Activated T-cell treated with anti-CD3 and anti-CD28 coated beads for 24 hours (primary cell): ENCODE data around the gene PRKCE.

Experiments
- DNase-seq: peaks from one replicate; pipeline ENCODE4 v3.0.0-alpha.2; 2020; ENCODE audit warnings: low read depth

Gene PRKCE

GRCh38 chr2:45964906-45965305, 313.4 kb downstream of the PRKCE start:
- no peak for DNase-seq

DNA sequence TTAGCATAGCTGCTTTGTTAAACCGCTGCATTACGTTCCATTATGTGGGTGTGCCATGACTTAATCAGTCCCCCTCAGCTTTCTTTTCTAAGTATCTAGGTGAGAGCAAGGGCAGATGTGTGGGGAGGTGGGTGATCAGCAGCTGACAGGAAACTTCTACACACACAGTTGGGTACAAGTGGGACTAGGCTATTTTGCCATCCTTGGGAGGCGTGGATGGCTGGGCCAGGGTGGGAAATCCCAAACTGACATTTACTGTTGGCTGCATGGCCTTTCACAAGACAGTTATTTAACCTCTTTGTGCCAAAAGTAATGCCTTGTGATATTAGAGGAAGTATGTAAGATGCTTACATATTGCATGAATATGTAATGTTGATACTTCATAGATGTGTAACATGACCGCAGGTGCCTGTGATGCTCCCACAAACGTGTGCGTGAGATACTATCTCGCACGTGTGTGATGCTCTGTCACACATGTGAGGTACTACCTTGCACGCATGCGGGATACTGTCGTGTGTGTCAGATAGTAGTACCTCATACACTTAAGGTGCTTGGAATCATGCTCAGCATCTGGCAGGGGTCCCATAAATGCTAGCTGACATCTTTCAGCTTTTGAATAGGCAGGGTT, 314.5 kb downstream of the PRKCE start:
- DNase-seq = no peak

- no peak for DNase-seq
Measured at GRCh38 chr2:45968946-45969584, 317.6 kb downstream of the PRKCE start.

DNA sequence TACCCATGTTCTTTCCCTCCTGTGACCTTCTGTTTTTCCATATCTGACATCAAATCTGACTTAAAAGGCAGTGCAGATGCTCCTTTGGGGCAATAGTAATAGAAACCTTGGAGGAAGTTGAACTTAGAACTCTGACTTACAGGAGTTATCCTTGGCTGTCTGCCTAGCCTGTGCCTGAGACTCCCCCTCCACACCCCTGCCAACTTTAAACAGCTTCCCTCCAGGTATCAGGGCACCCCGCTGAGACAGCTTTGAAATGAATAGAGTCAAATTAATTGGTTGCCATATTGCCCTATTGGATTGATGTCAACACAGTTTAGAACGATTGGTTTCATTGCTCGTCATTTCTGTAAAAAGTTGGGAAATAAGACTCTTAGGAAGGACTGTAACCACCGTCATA, 322.0 kb downstream of the PRKCE start:
- no peak for DNase-seq

DNA sequence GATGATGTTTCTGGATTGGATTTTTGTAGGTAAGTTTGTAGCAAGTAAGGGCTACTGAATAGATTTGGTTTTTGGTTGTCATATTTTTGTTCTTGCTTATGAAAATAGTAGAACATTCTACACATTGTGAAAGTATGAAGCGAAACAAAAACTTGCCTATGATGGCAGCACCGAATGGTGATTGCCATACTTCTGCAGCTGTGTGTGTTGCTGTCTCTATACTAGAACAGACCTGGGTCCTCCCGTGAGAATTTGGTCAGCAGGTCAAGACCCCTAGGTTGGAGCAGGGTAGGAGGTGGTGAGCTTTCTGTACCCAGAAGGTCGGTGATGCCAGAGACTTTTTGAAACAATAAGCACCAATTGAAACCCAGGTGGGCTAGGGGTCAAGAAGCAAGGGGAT, 322.6 kb downstream of the PRKCE start:
- DNase-seq = no peak

GRCh38 chr2:45974762-45975408, 323.4 kb downstream of the PRKCE start:
- no peak for DNase-seq

DNA sequence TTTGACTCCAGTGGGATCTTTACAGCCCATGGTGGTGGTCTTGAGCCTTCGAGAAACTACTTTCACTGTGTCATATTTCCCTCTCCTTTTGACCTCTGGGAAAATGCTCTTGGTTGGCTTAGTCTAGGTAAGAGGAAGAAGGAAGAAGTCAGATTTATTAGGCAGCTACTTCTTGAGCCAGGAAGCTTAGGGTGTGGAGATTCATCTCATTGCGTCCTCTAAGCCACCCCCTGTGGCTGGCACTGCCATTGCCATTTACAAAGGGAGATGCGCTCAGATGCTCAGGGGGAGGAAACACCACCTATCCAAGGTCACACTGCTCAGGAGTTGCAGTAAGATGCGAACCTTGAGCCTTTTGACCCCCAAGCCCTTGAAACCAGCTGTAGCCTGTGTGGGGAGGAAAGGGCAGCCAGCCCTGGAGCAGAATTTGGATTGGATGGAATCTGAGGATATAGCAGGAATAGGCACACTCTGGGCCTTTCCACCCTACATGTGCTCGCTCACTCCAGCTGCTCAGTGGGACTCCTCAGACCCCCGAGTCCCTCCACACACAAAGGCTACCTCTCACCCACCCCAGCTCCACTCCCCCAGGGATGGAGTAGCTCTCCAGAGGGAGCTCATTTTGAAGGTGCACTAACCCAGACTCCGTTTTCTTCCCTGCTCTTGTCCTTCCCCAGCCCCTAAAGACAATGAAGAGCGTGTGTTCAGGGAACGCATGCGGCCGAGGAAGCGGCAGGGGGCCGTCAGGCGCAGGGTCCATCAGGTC, 324.5 kb downstream of the PRKCE start:
- no peak for DNase-seq

DNA sequence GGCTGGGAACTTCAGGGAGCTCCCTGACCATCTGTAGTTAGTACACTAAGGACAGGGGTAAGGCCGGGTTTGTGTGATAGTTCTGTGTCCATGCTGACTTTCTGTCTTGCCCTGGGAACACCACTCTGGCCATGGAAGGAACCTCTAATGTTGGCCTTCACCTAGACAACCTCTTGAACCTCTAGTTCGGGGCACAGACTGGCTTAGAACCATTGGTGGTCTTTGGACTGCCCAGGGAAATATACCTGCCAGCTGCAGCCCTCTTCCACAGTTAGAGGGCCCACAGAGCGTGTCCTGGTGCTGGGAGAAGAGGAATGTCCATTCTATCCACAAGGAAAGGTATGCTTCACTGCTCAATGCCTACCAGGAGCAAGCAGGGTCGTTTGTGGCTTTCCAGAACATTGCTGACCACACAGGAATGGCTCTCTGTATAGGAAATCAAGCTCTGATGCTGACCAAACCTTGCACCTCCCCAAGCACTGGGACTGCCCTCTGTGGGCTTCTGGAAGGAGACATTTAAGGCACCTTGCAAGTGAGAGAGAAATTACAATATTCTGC, 326.9 kb downstream of the PRKCE start:
- DNase-seq = no peak

GRCh38 chr2:45979065-45979464, 327.6 kb downstream of the PRKCE start:
- DNase-seq = no peak

GRCh38 chr2:45980161-45980865, 328.8 kb downstream of the PRKCE start:
- no peak for DNase-seq

GRCh38 chr2:45981384-45981930, 330.0 kb downstream of the PRKCE start:
- no peak for DNase-seq

- no peak for DNase-seq
Measured at GRCh38 chr2:45982096-45982495, 330.6 kb downstream of the PRKCE start.

GRCh38 chr2:45983213-45983612, 331.7 kb downstream of the PRKCE start:
- DNase-seq = no peak

- DNase-seq = no peak
Measured at GRCh38 chr2:45984366-45984765, 332.9 kb downstream of the PRKCE start.

DNA sequence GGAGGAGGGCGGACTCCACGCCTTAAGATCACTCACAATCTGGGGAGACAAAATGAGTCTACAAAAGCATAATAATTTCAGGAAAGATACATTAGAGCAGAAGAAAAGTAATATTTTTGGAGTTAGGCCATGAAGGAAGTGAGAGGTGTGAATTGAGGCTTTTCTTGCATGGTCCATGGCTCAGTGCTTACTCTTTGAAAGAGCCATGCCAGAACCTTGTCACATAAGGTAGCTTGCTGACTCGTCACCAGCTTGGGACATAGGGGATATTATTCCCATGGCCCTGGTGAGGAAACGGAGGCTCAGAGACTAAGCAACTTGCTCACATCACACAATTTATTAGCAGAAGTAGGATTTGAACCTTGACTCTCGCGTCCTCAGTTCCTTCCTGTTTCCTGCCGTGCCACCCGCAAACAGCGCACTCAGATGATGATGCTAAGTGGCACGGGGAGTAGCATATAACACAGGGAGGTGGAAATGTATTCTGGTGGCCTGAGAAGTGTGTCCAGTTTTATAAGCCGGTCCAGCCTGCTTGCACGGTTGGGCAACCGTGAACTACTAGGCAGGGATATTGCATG, 333.5 kb downstream of the PRKCE start:
- no peak for DNase-seq

DNA sequence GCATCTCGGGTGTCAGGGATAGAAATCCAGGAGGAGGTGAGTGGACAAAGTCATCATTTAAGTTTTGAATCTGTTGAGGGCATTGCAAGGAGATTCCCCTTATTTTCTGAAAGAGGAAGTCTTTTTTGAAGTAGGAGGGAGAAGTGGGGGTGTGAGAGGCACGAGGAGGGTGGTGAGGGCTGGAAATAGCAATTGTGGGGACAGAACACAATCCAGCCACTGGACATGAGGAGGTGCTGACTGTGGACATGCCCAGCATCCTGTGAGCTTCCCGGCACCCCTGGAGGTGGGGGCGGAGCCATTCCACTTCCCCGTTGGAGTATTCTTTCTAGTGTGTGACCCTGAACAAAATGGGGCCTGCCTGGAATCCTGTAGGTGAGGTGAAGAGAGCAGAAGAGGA, 335.0 kb downstream of the PRKCE start:
- DNase-seq = no peak

DNA sequence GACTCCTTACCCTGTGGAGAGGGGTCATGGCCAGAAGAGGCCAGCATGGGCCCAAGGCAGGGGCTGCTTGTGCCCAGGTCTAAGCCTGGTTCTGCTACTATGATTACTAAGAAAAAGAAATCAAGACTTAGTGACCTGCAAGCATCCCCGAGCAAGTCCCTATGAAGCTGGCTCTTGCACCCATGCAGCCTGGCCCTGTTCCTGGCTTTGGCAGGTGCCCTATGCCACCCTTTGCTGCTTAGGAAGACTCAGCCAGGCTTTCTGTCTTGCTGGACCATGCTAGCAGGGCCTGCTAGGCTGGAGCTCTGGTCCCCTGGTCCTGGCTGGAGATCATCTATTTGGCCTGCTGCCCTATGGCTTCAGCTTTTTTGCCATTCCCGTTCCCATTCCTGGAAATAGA, 336.4 kb downstream of the PRKCE start:
- no peak for DNase-seq

DNA sequence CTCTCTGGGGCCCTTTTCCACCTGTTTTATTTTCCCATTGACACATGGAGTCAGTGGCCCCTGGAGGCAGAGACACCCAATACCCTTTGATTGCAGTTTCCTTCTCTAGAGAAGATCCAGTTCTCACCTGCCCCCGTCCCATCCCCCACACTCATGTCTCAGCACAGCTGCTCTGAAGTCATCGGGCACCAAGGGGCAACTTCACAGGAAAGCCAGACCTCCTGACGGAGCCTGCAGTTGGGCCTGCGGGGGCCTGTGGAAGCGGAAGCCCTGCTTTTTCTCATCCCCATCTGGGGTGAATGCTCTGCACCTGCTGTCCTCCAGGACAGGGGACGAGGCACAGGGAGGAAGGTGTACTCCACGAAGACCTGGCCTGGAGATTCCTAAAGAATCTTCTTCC, 337.4 kb downstream of the PRKCE start:
- no peak for DNase-seq

DNA sequence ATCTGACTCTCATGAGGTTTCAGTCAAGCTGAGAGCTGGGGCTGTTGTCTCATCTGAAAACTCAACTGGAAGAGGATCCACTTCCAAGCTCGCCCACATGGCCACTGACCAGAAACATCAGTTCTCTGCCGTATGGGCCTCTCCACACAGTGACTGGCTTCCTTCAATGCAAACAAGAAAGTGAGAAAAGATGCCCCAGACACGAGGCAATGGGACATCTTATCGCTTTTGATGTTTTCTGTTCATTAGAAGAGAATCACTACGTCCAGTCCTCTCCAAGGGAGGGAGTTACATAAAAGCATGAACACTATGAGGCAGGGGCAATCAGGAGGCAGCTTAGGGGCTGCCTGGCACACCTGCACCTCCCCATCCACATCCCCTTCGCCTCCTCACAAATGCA, 338.7 kb downstream of the PRKCE start:
- no peak for DNase-seq

- DNase-seq = no peak
Measured at GRCh38 chr2:45992021-45992740, 340.7 kb downstream of the PRKCE start.
